ENCODE measurements around the gene UBE2V1. TPM values are rescaled to one million over a fixed set of nuclear protein-coding genes. Genes with fewer than 3 reads are reported as not detected.

The UBE2V1 gene
- total and polyA plus RNA-seq, 12 donors: 61.9 to 113 (median 88.6) TPM

GRCh38 chr20:50061151-50062005 lies 51.6 kb downstream of the UBE2V1 start:
- intact Hi-C loops (cut with DNase I): no loop called here
- no peak for ATAC-seq
- TF ChIP-seq CTCF (IDR thresholded peaks at IDR 0.05): no peak
- Histone ChIP-seq H3K9me3 (no peaks in the 10 kb centered on the region), H3K36me3 (no peaks in the 10 kb centered on the region), H3K4me3 (no peak overlapping the region), H3K27me3 (no peaks in the 10 kb centered on the region), H3K27ac (no peak overlapping the region), H3K4me1 (peaks cover 0 to 7% (median 0%) of the 10 kb centered on the region in 9 donors)
- no peak for DNase-seq
- WGBS, 2 donors: 82 to 90% methylated on average over 6 of the region's 6 CpGs

GRCh38 chr20:50058662-50059402 lies 54.1 kb downstream of the UBE2V1 start:
- no peaks in the 10 kb centered on the region for H3K36me3 ChIP-seq
- H3K9me3 ChIP-seq: no peaks in the 10 kb centered on the region
- DNase-seq: no peak
- no peaks in the 10 kb centered on the region for H3K27me3 ChIP-seq
- no peak overlapping the region for H3K4me3 ChIP-seq
- 69 to 78% methylated on average over 11 of the region's 11 CpGs for WGBS, 2 donors
- H3K4me1 ChIP-seq: peaks cover 7 to 20% (median 10%) of the 10 kb centered on the region in 9 donors
- peak in 3 of 8 donors; percentile 16 to 36 (median 16) for ATAC-seq
- no peak for TF ChIP-seq CTCF (IDR thresholded peaks at IDR 0.05)
- intact Hi-C loops (cut with DNase I): no loop called here
- H3K27ac ChIP-seq: no peak overlapping the region

- Histone ChIP-seq H3K9me3 (no peaks in the 10 kb centered on the region), H3K36me3 (no peaks in the 10 kb centered on the region), H3K4me1 (peaks cover 7 to 26% (median 14%) of the 10 kb centered on the region in 9 donors), H3K27me3 (no peaks in the 10 kb centered on the region), H3K27ac (no peak overlapping the region), H3K4me3 (no peak overlapping the region)
- intact Hi-C loops (cut with DNase I): no loop called here
- no peak for TF ChIP-seq CTCF (IDR thresholded peaks at IDR 0.05)
- DNase-seq (no peak), ATAC-seq (no peak)
- 95 to 97% methylated on average over 1 of the region's 1 CpG for WGBS, 2 donors
Observed at GRCh38 chr20:50057714-50058053, 55.3 kb downstream of the UBE2V1 start.

GRCh38 chr20:50056951-50057713 lies 55.8 kb downstream of the UBE2V1 start:
- TF ChIP-seq CTCF (IDR thresholded peaks at IDR 0.05): no peak
- no peak overlapping the region for H3K27ac ChIP-seq
- H3K36me3 ChIP-seq: no peaks in the 10 kb centered on the region
- intact Hi-C loops (cut with DNase I): no loop called here
- no peaks in the 10 kb centered on the region for H3K9me3 ChIP-seq
- H3K4me3 ChIP-seq: no peak overlapping the region
- H3K27me3 ChIP-seq: no peaks in the 10 kb centered on the region
- ATAC-seq: no peak
- DNase-seq: no peak
- H3K4me1 ChIP-seq: peaks cover 7 to 28% (median 15%) of the 10 kb centered on the region in 9 donors
- 93 to 95% methylated on average over 21 of the region's 21 CpGs for WGBS, 2 donors

Data from heart right ventricle (tissue), 16 donors.